GM18861 (cell line): Measurements from ENCODE around the gene CDKN1B.
"Not testable (repeated sequence)": the region's sequence is repeated elsewhere in the genome, so short reads cannot be mapped to it uniquely, and the experiment has no call there.

Experiments
- ATAC-seq: cut with Tn5 transposase; IDR thresholded peaks from one replicate; pipeline ENCODE4 v1.9.1; 2021; ENCODE audit not compliant: unreplicated experiment

CDKN1B gene

DNA sequence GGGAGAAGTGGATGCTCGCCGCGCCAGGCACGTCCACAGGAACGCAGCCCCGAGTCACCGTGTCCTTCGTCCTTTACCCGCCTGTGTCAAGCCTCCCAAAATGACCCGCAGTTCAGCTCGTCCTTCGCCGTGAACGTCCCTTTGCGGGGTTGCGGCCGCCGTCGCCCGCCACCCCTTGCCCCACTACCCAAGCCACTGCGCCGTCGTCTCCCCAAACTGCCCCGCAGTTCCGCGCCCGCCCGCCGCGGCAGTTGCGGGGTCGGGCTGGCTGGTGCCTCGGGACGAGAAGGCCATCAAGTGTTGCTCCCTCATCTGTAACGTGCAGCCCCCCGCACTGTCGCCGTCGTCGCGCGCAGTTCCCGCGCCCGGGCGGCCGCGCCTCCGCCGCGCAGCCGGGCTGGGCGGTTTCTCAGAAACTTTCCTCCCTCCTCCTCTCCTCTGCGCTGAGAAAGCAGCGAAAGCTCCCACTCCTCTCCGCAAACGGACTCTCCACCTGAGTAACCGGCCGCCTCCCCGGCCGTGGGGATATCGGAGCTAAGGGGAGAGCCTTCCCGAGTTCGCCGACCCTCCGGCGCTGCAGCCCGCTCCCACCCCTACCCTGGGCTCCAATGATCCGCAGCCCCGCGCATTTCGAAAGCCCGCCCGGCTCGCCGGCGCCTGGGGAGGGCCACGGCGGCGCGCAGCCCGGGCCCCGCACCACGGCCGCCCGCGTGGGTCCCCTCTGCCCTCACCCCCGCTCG lies 6.7 kb downstream of the CDKN1B start:
- no peak for ATAC-seq

DNA sequence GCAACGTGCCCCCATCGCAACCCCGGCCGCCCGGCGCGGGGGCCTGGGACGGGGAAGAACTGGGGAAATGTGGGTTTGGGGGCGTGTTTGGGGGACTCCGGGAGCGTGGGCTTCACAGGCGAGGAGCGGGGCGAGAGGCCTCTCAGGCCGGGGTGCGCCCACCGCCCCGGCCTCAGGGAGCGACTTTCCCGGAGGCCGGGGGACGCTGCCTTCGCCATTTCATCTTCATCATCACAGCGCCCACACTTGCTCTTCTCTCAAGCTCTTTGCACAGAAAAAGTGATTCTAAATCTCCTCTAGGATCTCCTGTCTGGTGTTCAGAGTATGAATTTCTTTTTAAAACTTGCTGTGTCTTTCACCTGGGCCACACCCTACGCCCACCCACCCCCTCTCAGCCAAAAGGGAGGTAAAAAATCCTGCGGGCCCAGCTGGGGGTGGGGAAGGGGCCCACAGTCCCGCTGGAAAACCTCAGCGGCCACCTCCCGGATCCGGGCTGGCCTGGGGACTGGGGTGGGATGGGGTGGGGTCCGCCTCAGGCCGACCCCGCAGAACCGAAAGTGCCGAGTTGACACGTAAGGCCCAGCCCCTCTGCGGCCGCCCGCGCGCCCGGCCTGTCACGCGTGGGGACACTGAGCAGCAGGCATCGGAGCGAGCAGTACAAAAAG lies 7.4 kb downstream of the CDKN1B start:
- ATAC-seq: peak; percentile 7

DNA sequence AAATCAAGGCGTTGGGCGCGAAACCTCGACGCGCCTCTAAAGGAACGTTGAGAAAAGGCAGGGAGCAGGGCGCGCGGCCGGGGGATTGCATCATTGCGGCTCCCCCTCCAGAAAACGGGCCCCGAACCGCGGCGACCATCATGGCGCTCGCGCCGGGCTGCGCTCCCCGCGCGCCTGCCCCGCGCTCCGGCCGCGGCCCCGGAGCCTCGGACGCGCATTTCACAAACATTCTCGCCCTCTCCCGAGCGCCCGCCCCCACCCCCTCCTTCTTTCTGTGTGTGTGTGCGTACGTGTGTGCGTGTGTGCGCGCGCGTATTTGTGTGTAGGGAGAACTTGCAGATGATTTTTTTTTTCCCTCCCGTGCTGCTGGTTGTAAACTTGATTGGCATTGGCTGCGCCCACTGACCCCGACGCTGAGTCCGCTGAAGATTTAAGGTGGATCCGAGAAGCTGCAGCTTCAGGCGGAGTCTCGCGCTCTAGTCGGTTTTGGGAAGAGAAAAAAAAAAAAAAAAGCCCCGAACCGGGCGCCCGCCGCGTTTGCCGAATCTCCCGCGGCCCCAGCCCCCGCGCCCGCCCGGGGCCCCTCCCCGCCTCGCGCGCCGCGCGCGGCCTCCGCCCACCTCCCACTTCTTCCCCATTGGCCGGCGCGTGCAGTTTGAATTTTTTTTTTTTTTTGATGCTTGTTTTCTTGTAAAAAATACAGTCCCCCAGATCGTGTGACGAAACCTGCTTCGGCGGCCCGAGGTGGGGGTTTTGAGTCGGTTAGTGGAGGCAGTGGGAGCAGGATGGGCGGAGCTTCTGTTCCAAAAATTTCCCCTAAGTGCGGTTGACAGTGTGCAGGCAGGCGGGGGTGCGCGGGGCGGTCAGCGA lies 8.2 kb downstream of the CDKN1B start:
- ATAC-seq: peak; percentile 46

DNA sequence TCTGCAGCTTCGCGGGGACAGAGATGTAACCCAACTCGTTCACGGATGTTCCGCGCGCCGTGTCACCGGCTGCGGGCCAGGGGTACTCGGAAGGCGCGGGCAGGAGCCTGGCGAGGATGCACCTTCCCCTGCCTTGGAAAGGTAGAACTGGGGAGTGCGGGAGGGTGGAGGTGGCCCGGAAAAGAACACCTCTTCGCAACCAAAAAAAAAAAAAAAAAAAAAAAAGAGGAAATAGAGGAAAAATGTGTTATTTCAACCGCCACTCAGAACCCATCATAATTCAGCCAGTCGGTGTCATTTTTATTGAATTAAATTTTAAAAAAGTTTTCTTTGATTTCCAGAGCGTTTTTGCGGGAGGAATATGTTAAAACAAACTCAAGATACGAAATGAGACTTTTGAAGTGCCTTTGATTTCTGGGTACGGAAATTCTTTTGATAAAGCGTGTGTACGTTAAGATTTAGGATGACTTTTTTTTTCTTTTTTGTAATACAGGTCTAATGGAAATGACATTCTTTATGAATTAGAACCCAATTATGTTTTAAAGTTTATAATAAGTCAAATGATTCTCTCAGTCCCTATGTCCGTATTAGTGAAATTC lies 8.9 kb downstream of the CDKN1B start:
- no peak for ATAC-seq

GRCh38 chr12:12726555-12727093 lies 9.5 kb downstream of the CDKN1B start:
- no peak for ATAC-seq

GRCh38 chr12:12731178-12731577 lies 14.0 kb downstream of the CDKN1B start:
- ATAC-seq: no peak

DNA sequence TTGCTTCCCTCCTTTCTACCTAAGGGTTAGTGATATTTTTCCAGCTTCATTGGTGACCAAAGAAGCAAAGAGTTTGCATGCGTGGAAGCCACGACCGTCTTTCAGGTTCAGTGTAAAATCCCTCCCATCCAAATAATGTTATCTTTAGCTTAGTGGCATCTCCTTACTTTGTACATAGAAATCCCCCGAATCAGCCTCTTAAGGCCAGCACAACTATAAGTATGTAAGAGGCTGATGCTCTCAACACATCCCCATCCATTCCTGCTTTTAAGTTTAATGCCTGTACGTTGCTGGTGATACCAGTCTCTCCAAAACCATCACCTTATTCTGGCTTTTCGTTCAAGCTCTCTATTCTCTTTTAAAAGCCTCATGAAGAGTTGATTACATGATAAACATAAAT lies 14.6 kb downstream of the CDKN1B start:
- no peak for ATAC-seq

DNA sequence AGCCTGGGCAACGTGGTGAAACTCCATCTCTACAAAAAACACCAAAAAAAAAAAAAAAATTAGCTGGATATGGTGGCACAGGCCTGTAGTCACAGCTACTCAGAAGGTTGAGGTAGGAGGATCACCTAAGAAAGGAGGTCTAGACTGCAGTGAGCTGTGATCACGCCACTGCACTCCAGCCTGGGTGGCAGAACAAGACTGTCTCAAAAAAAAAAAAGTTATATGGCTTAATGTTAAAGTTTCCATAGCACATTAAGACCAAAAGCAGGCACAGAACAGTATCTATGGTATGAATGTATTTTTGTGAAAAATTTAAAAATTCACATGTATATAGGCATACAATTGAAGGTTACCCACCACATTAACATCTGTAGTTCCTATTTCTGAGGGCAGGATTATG lies 15.9 kb downstream of the CDKN1B start:
- ATAC-seq: no peak

GRCh38 chr12:12734054-12734453 lies 16.9 kb downstream of the CDKN1B start:
- no peak for ATAC-seq

DNA sequence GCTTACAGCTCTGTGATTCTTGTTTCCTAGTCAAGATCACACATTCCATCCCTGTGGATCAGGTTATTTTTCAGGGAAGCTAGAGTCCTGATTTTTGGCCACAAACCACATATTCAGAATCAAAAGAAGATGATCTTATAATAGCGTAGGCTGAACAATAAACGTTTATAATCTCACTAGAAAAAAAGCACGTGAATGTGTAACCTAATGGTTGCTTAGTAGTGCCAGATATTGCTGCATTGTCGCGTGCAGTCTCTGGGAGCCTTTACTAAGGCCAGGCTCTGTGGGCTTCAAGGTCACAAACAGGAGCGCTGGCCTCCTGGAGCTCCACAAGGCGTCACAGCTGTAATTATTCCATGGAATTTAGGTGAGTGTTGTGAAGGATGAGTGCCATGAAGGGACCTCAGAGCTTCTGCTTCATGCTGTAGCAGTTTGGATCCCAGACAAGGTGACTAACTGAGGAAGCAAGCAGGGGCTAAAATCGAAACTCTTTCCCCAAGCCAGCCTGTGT lies 17.4 kb downstream of the CDKN1B start:
- ATAC-seq: no peak

DNA sequence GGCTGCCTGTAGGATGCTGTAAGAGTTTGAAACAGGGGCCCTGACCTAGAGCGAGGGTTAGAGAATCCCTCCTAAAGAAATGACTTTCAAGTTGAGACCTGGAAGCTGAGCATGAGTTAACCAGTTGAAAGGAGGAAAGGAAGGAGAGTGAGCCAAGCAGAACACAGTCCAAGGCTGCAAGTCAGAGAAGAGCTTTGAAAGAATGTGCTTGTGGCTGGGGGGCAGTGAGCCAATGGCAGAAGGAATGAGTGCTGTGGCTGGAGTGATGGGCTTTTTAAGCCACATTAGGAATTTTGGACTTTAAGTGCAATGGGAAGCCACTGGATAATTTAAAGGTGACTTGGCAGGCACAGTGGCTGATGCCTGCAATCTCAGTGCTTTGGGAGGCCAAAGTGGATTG lies 18.1 kb downstream of the CDKN1B start:
- no peak for ATAC-seq

DNA sequence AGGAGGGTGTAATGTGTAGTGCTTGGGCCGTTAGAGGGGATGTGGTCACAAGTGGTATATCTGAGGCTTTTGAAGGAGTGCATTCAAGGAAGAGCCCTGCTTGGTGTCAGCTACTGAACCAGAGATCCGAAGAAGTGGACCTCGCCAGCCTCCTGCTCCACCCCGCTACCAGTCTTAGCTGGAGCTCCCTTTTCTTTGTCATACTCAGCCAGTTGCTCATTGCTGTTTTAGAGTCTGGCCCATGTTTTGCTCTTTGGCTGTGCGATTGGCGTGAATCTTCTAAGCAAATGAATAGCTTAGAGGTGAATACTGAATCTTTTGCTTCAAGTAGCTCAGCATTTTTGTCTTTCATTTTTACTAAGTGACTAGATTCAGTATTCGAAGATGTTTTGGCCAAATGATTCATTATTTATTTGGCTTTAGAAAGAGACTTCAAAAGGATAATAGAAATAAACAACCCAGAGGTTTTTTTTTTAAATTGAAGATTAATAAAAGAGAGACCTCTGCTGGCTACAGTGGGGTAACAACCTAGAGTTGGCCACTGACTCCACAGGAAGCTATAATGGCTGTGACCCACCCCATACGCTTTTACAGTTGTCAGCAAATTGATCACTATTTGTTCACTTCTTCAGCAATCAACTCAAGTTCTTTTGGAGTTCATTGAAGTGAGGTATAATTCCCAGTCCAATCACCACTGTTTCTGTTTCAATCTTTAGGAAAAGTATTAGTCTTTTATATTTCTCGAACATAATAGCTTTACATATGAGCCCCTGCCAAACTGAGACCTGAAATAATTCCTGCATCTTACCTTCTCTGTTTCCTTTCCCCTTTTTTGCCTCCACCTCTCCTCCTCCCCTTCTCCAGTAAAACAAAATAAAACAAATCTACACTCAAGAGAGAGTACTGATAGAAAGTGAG lies 19.9 kb downstream of the CDKN1B start:
- ATAC-seq: peak; percentile 62

GRCh38 chr12:12738152-12738551 lies 21.0 kb downstream of the CDKN1B start:
- ATAC-seq: not testable (repeated sequence)

DNA sequence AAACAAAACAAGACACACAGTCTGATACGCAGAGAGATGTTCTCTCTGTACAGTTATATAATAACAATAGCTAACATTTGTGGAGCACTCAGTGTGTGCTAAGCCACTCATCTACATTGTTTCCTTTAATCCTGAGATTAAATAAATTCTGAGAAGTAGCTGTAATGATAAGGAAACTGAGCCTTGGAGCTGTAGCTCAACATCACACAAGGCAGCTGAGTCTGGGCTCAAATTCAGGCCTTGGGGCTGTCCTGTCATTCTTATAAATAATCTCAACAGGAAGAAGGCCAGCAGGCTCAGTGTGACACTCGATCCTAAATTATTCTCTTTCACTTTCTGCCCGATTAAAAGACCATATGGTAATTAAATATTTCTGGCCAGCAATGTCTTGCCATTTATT lies 24.5 kb downstream of the CDKN1B start:
- no peak for ATAC-seq

DNA sequence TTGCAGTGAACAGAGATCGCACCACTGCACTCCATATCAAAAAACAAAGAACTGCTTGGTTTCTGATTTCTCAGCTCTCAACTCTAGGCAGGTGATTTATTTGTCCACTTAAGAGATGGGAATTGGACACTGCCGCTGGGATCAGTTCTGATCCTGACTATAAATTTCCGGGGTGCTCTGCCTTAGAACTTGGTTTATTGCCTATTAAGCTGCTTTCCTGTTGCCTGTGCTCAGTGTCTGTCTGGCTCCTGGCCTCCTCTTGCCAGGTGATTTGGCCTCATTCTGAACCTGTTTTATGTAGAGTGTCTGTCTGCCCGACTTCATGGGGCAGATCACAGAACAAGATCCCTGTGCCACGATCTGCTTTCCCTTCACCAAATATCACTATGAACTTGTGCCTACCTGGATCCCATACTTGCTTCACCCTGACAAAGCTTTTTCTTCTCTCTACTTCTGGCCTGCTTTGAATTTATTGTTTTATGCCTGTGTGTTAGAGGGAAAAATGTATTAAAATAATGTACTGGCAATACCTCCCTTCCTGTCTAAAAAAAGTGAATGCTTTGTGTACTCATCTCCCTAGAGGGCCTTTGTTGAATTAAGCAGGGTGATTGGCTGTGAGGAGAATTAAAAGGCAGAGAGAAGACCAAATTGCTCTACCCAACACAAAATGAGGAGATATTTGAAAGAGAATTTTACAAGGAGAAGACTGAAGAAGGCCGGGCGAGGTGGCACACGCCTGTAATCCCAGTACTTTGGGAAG lies 27.6 kb downstream of the CDKN1B start:
- ATAC-seq: no peak

GRCh38 chr12:12745576-12746211 lies 28.5 kb downstream of the CDKN1B start:
- ATAC-seq: no peak

GRCh38 chr12:12747278-12747677 lies 30.1 kb downstream of the CDKN1B start:
- ATAC-seq: no peak

DNA sequence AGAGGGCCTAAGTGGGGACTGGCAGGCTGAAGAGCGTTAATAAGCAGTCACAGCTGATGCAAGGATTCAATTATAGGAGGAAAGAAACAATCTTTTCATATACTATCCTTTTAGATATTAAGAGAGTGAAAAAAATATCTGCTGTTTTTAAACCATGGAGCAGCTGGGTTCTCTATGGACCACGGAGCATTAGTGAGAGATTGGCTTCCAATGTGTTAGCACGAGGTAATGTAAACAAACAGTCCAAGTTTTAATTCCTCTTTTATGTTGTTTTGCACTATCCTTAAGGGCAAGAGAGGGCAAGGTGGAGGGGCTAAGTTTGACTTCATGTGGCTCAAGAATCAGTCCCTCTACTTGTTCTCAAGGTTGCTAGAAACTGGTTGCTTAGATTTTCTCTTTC lies 30.9 kb downstream of the CDKN1B start:
- no peak for ATAC-seq

DNA sequence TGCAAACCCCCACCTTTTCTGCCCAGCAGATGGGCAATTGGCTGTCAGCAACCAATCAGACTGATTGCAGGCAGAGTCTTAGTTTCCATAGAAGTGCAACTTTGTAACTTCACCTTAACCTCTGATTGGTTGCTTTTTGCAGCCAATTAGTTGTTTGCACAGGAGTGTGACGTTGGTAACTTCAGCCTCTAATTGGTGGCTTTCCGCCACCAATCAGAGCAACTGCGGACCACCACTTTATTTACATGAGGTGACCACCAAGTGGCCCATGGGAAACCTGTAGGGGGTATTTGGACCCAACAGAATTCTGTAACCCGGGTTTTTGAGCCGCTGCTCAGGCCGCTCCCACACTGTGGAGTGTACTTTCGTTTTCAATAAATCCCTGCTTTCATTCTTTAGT lies 32.3 kb downstream of the CDKN1B start:
- no peak for ATAC-seq
